Activated CD8-positive, alpha-beta memory T cell treated with anti-CD3 and anti-CD28 coated beads, Interleukin-2, amount 50 U/mL, for 1 hour (primary cell): ENCODE data around the gene CARNS1.
A peak's percentile ranks its signal among the peaks of the same experiment; 100 is the strongest.
"Not testable (repeated sequence)": the region's sequence is repeated elsewhere in the genome, so short reads cannot be mapped to it uniquely, and the experiment has no call there.

ENCODE experiments used
- DNase-seq: peaks from one replicate; pipeline ENCODE4 v3.0.0-alpha.2; 2020; ENCODE audit errors: extremely low read depth

CARNS1 gene

GRCh38 chr11:67409261-67409666 lies 6.2 kb upstream of the CARNS1 start:
- DNase-seq, result no peak

- no peak for DNase-seq
These were observed 5.6 kb upstream of the CARNS1 start for GRCh38 chr11:67409781-67410368.

DNA sequence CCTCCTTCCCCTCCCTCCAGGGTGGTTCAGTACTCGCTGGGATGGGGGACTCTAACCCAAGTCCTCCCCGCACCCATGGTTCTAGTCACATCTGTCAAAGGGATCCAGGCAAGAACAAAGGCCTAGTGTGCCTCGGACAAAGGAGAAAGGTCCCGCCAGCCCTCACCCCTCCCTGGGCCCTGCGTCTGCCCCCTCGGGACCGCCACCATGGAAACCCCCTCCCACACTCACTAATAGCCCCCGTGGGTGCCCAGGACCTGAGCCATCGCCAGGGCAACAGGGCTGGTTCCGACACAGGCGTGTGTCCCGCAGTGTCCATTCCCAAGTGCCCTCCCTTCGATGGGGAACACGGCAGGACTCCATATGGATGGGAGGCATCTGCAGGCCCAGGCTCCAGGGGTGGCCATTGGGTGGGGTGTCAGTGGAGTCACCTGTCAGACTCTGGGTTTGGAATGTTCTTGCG lies 5.1 kb upstream of the CARNS1 start:
- DNase-seq, result no peak

DNA sequence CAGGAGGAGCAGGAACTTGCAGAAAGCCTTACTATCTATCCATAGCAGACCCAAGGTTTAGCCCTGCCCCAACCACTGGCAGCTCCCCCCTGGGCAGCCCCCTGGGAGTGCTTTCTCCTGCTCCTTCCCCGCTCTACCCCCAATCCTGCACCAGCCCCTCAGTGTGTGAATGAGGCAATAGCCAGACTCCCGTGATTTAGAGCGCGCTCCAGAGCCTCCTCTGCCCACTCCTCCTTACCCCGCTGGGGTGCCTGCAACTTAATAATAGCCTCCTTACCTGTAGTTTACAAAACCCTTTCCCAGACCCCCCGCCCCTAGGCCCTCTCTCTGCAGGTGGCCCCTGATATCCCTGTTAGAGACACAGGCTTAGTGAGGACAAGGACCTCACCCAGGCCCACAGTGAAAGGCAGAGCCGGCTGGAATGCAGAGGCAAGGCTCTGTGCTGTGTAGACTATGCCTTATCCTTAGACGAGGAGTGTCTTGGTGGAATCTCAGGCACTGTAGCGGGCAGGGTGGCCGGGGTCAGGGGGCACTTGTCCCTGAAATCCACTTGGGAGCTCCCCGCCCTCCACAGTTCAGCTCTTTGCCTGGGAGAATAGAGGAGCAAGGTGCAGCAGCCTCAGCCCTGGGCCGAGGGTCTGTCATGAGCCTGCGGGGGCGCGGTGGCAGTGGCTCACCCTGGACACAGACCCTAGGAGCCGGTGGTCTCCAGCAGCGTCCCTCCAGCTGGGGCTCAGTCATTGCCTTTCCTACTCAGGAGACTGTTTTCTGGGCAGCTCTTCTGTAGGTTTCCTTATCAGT lies 4.3 kb upstream of the CARNS1 start:
- DNase-seq, result no peak

DNA sequence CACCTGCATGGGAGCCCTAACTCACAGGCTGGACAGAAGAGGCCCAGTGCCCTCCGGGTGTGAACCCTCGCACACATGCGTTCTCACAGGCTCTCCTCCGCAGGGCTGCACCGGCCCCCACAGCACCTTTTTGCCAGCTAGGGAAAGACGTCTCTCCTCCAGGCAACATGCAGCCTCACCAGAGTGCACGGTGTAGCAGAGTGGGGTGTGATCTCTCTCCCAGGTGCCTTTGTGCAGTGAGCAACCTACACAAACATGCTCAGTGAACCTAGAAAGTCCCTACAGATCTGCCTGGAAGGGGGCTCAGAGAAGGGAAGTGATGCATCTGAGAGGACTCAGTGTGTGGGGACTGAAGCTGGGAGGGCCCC lies 3.7 kb upstream of the CARNS1 start:
- no peak for DNase-seq

DNA sequence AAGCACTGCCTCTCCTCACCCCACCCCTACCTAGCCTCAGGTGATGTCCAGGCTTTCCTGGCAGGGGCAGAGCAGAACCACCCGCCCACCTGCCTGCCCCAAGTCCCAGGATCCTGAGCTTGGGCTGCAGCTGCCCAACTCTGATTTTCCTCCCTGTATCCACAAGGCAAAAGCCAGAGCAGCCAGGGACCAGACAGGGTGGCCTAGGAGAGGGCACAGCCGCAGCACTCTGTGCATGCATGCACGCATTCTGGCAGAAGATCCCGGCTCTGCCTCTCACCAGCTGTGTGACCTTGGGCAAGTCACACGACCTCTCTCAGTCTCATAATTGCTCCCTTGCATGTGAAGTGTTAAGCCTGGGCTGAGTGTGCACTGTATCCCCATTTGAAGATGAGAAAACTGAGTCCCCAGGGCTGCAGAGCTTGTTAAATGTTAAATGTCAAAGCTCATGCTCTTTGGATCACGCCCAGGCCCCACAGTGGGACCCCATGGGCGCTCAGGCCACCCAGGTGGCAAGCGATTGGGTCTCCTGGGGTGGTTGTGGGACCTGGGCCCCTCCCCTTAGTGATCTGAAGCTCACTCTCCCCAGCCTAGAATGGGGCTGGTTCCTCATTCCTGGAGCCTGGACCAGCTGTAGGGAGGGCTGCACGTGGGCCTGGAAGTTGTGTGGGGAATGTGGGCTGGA lies 2.8 kb upstream of the CARNS1 start:
- no peak for DNase-seq

DNA sequence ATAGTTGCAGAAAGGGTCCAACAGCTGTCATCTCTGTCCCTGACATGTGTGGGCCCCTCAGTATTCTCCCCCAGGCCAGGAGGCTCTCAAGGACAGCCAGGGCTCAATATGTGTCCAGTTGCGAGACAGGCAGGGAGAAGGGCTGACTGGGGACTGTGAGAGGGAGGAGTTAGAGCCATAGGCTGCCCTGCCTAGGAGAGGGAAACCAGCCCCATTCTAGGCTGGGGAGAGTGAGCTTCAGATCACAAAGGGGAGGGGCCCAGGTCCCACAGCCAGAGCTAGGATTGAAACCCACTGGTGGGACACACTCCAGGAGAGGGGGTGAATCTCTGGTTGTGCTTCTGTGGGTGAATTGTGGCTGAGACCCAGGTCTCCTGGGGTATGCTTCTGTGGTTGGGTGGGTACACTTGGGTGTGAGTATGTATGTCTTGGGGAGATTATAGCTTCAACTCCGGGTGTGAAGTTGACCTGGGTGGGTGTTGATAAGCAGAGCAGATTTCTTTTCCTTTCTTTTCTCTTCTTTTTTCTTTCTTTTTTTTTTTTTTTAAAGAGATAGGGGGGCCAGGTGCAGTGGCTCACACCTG lies 2.1 kb upstream of the CARNS1 start:
- DNase-seq, result no peak

DNA sequence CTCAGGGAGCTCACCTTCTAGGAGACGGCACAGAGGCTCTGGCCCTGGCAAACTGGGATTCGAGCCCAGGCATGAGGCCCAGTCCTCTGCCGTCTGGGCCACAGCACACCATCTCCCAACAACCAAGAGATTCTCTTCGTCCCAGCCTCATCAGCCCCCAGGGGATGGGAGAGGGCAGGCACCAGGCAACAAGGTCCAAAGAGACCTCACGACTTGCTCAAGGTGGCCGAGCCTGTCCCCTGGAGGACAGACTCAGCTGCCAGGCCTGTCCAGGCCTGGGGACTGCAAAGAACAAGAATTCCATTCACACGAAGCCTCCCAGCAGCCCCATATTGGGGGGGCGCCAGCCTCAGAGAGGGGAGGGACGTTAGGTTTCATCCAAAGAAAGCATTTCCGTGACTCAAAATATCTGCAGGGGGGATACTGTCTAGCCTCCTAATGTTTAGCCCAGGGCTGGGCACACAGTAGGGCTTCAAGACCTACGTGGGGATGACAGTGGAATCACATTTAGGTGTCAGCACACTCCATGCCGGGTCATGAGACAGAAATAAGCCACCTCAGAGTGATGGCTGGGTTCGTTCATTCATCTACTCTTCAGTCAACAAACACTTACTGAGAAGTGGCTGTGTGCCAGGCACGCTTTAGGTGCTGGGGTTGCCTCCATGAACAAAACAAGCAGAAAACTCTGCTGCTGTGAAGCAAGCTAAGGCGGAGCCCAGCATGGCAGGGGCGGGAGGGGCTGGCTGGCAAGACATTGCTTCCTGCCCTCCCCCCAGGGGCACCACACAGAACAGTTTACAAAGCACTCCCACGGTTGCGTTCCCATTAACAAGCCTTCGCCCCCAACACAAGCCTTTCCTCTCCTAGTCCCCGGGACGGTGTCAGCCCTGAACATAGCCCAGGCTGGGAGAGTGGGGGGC lies 1.2 kb downstream of the CARNS1 start:
- DNase-seq, result peak; percentile 66

DNA sequence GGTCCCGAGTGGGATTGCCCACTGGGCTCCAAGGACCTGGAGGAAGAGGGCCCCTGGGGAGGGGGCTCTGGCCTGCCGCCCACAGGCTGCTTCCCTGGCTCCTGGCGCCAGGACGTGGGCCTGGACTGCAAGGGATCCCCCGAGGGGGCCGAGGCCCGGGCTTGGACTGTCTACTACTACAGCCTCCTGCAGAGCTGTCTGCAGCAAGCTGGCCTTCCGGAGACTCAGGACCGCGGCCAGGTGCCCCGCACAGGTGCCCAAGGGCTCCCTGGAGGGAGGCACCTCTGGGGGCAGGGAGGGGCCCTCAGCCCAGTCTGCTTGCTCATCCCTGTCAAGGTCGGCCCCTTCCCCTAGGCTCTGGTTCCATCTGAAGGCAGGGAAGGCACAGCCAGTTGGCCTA lies 1.9 kb downstream of the CARNS1 start:
- no peak for DNase-seq

DNA sequence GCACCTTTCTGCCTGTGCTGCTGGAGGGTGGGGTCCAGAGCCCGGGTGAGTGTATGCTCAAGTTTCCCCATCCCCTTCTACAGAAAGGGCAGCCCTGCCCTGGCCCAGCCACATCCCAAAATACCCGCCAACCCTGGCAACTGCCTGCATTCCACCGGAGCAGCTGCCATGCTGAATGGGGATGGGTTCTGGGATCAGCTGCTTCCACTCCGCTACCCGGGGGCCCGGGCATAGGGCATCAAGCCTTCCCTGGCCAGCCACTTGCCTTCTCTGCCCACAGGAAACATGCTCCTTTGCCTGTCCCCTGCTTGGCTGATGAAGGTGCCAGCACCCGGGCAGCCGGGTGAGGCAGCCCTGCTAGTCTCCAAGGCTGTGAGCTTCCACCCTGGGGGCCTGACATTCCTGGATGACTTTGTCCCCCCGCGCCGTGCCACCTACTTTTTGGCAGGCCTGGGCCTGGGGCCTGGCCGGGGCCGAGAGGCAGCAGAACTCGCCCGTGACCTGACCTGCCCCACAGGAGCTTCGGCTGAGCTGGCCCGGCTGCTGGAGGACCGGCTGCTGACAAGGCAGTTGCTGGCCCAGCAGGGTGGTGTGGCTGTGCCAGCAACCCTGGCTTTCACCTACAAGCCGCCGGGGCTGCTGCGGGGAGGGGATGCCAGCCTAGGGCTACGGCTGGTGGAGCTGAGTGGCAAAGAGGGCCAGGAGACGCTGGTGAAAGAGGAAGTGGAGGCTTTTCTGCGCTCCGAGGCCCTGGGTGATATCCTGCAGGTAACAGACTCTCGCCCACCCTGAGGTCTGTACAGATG lies 3.2 kb downstream of the CARNS1 start:
- no peak for DNase-seq

DNA sequence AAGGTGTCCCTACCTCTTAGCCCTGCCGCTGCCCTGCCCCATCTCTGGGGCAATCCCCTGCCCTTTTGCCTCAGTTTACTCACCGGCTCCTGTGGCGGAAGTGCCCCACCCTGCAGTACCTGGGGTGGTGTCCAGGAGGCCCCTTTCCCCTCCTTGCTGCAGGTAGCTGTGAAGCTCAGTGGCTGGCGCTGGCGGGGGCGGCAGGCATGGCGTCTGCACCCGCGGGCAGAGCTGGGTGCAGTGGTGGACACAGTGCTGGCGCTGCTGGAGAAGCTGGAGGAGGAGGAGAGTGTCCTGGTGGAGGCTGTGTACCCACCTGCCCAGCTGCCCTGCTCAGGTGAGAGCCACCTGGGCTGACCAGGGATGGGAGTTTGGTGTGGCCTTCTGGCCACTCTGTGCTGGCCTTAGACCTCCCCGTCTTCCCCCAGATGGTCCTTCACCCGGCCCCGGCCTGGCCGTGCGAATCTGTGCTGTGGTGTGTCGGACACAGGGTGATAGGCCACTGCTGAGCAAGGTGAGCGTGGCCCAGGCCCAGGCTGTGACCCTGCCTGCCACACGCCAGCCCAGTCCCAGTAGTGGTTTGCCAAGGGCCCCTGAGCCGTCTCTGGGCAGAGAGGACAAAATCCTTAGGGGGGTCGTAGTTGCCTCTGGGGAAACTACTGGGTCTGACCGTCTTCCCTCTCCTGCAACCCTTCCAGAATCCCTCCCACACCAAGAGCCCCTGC lies 4.0 kb downstream of the CARNS1 start:
- no peak for DNase-seq

DNA sequence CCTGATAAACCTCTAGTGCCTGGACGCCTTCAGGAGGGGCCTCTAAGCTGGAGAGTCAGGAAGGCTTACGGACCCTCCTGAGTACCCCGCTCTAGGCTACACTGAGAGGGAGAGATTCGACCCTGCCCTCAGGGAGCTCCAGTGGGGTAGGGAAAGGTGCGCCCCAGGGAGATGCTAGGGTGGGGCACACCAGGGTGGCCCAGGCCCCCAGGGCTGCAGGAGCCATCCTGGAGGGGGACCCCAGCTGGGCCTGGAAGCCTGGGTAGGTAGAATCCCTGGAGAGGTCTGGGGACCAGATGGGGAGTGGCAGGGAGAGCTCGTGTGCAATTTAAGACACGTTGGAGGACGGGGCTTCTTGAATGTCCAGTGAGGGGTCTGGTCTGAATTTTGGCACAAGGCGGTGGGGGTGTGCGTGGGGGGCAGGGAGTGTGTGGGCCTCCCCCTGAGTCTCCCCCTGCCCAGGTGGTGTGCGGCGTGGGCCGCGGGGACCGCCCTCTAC lies 4.7 kb downstream of the CARNS1 start:
- DNase-seq, result no peak

DNA sequence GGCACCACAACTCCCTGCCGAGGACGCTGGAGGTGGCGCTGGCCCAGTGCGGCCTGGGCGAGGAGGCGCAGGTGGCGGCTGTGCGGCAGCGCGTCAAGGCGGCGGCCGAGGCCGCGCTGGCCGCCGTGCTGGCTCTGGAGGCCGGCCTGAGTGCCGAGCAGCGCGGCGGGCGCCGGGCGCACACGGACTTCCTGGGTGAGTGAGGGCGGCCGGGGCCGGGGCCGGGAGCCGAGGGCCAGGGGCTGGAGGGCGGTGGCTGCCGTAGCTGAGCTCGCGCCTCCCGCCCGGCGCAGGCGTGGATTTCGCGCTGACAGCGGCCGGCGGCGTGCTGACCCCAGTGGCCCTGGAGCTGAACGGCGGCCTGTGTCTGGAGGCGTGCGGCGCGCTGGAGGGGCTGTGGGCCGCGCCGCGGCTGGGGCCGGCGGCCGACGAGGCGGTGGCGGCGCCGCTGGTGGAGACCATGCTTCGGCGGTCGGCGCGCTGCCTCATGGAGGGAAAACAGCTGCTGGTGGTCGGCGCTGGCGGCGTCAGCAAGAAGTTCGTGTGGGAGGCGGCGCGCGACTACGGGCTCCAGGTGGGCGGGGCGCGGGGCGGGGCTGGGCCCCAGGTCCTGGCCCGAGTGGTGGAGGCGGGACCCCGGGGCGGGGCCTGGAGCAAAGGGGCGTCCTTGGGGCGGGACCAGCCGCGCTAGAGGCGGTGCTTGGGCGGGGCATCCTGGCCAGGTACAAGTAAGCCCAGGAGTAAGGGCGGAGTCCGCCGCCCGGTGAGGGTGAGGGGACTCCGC lies 5.4 kb downstream of the CARNS1 start:
- DNase-seq, result peak; percentile 90

DNA sequence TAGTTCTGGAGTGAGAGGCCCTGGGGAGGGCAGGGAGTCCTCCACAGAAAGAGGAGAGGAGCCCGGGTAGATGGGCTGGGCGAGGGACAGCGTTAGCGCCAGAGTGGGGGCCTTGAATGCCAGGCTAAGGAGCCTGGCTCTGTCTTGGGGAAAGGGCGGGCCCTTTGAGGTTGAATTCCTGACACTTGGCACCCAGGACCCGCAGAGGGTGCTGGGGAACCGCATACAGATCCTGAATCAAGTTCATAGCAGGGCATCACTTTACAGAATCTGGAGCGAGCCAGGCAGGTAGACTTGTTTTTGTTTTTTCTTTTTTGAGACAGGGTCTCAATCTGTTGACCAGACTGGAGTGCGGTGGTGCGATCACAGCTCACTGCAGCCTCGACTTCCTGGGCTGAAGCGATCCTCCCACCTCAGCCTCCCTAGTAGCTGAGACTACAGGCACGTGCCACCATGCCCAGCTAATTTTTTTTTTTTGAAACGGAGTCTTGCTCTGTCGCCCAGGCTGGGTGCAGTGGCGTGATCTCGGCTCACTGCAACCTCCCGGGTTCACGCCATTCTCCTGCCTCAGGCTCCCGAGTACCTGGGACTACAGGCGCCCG lies 6.1 kb downstream of the CARNS1 start:
- no peak for DNase-seq

DNA sequence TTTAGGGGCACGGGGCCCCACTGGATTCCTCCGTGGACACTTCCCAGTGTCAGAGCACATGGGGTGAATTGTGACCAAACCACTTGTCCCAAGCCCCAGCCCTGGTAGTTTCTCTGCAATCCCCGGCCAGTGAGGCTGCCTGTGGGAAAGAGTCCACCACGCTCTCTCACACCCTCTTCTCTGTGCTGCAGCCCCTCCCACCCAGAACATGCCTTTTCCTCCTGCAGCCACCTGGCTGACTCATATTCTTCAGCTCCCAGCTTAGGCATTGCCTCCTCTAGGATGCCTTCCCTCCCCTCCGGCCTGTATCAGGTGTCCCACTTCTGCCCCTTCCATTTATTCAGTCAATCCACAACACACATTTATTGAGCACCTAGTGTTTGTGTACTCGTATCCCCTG lies 7.4 kb downstream of the CARNS1 start:
- DNase-seq, result no peak

GRCh38 chr11:67423466-67423865 lies 8.0 kb downstream of the CARNS1 start:
- no peak for DNase-seq

DNA sequence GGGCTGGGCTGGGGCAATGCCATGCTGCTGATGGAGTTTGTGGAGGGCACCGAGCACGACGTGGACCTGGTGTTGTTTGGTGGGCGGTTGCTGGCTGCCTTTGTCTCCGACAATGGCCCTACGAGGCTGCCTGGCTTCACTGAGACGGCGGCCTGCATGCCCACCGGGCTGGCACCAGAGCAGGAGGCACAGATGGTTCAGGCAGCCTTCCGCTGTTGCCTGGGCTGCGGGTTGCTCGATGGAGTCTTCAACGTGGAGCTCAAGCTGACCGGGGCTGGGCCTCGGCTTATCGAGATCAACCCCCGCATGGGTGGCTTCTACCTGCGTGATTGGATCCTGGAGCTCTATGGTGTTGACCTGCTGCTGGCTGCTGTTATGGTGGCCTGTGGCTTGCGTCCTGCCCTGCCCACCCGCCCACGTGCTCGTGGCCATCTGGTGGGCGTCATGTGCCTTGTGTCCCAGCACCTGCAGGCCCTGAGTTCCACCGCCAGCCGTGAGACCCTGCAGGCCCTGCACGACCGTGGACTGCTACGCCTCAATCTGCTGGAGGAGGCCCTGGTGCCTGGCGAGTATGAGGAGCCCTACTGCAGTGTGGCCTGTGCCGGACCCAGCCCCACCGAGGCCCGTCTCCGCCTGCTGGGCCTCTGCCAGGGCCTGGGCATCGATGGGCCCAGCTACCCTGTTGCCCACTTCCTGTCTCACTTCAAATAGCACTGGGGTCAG lies 8.6 kb downstream of the CARNS1 start:
- DNase-seq, result no peak

GRCh38 chr11:67427364-67427859 lies 11.9 kb downstream of the CARNS1 start:
- not testable (repeated sequence) for DNase-seq
